Measurements from ENCODE around the gene PLEKHF1. TPM values are rescaled to one million over a fixed set of nuclear protein-coding genes. Genes with fewer than 3 reads are reported as not detected.

The PLEKHF1 gene
- polyA plus RNA-seq, 3 donors = 0.11 to 0.29 (median 0.26) TPM

DNA sequence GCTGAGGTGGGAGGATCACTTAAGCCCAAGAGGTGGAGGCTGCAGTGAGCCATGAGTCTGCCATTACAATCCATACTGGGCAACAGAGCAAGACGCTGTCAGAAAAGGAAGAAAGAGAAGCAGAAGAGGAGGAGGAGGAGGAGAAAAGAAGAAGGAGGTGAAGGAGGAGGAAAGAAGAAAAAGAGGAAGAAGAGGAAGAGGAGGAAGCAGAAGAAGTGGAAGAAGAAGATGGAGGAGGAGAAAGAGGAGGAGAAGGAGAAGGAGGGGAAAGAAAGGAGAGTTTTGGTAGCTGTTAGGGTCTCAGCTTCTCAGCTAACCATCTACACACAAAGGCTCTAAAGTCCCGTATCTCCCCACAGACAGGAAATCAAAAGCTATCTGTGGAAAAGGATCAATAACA is 23.7 kb upstream of the PLEKHF1 start:
- no peak overlapping the region for H3K4me3 ChIP-seq (replicated peaks in 1 of 3; ENCODE audit: low read depth in 2 of 3, low read length in 3 of 3)
- no peak for DNase-seq
- no peak overlapping the region for H2AFZ ChIP-seq (ENCODE audit: insufficient read depth, low read depth, low read length, poor library complexity, severe bottlenecking)
- no peak overlapping the region for H3K4me2 ChIP-seq (replicated peaks; ENCODE audit: extremely low read depth, low read length, poor library complexity, severe bottlenecking)
- Mint-ChIP-seq H3K9me3 (no peaks in the 10 kb centered on the region), H3K36me3 (no peaks in the 10 kb centered on the region), H3K4me3 (no peak overlapping the region), H3K27me3 (ENCODE audit: low read depth in 3 of 3) (peaks cover 2 to 9% (median 5%) of the 10 kb centered on the region in 3 donors), H3K27ac (no peak overlapping the region), H3K4me1 (peaks cover 9% of the 10 kb centered on the region)
- H3K27me3 ChIP-seq (ENCODE audit: control insufficient read depth in 2 of 2, insufficient read depth in 2 of 2, low read length in 2 of 2) = no peaks in the 10 kb centered on the region
- no peaks in the 10 kb centered on the region for H3K9me3 ChIP-seq (replicated peaks in 1 of 2; ENCODE audit: control insufficient read depth in 1 of 2, insufficient read depth in 1 of 2, low read length in 2 of 2)
- H3K79me2 ChIP-seq (ENCODE audit: insufficient read depth, low read length) = no peaks in the 10 kb centered on the region
- H3K4me1 ChIP-seq (ENCODE audit: control insufficient read depth in 1 of 2, insufficient read depth in 2 of 2, low read length in 2 of 2) = peaks cover 0 to 3% of the 10 kb centered on the region in 2 donors
- H3K36me3 ChIP-seq (replicated peaks in 1 of 2; ENCODE audit: control insufficient read depth in 1 of 2, insufficient read depth in 2 of 2, low read length in 2 of 2) = no peaks in the 10 kb centered on the region
- H3K27ac ChIP-seq (ENCODE audit: low read depth in 1 of 2, low read length in 2 of 2) = no peak overlapping the region
- no peak overlapping the region for H3K9ac ChIP-seq (ENCODE audit: insufficient read depth, low read length, poor library complexity, severe bottlenecking)
- no peaks in the 10 kb centered on the region for H4K20me1 ChIP-seq (ENCODE audit: insufficient read depth, low read length)
- no peak for TF ChIP-seq CTCF (IDR thresholded peaks at IDR 0.05)
- intact Hi-C loops (cut with micrococcal nuclease) = no loop called here
- WGBS (ENCODE audit: insufficient coverage) = 60% methylated on average over 1 of the region's 2 CpGs

DNA sequence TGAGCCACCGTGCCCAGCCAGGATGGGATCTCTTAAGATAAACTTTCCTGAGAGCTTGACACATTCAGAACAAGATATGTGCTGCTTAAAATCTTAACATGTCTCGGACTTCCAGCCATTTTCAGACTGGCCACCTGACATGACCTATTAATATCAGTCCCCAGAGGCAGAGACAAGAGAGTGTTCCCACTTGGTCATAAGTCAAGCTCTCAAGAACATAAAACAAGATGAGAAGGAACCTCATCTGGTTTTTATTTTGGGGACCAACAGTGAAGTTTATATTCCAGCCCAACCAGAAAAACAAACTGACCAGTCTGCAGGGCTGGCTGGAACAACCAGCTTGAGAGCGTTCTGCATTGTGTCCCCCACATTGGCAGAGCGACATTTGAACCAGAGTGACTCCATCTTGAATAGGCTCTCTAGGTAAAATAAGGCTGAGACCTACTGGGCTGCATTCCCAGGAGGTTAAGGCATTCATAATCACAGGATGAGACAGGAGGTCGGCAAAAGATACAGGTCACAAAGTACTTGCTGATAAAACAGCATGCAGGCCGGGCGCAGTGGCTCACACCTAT is 21.8 kb upstream of the PLEKHF1 start:
- WGBS (ENCODE audit: insufficient coverage) = 89% methylated on average over 5 of the region's 7 CpGs
- no peaks in the 10 kb centered on the region for H4K20me1 ChIP-seq (ENCODE audit: insufficient read depth, low read length)
- no peak overlapping the region for H2AFZ ChIP-seq (ENCODE audit: insufficient read depth, low read depth, low read length, poor library complexity, severe bottlenecking)
- no peaks in the 10 kb centered on the region for H3K79me2 ChIP-seq (ENCODE audit: insufficient read depth, low read length)
- TF ChIP-seq CTCF (IDR thresholded peaks at IDR 0.05) = no peak
- no peaks in the 10 kb centered on the region for H3K9me3 ChIP-seq (replicated peaks in 1 of 2; ENCODE audit: control insufficient read depth in 1 of 2, insufficient read depth in 1 of 2, low read length in 2 of 2)
- no peaks in the 10 kb centered on the region for H3K36me3 Mint-ChIP-seq
- H3K27ac ChIP-seq (ENCODE audit: low read depth in 1 of 2, low read length in 2 of 2) = no peak overlapping the region
- no peak overlapping the region for H3K4me2 ChIP-seq (replicated peaks; ENCODE audit: extremely low read depth, low read length, poor library complexity, severe bottlenecking)
- no peak overlapping the region for H3K4me3 Mint-ChIP-seq
- H3K4me1 ChIP-seq (ENCODE audit: control insufficient read depth in 1 of 2, insufficient read depth in 2 of 2, low read length in 2 of 2) = peaks cover 0 to 3% of the 10 kb centered on the region in 2 donors
- no peaks in the 10 kb centered on the region for H3K27me3 ChIP-seq (ENCODE audit: control insufficient read depth in 2 of 2, insufficient read depth in 2 of 2, low read length in 2 of 2)
- H3K4me1 Mint-ChIP-seq = peaks cover 9% of the 10 kb centered on the region
- no peak overlapping the region for H3K4me3 ChIP-seq (replicated peaks in 1 of 3; ENCODE audit: low read depth in 2 of 3, low read length in 3 of 3)
- no peak for DNase-seq
- no peak overlapping the region for H3K9ac ChIP-seq (ENCODE audit: insufficient read depth, low read length, poor library complexity, severe bottlenecking)
- H3K27me3 Mint-ChIP-seq (ENCODE audit: low read depth in 3 of 3) = peaks cover 3 to 9% (median 7%) of the 10 kb centered on the region in 3 donors
- intact Hi-C loops (cut with micrococcal nuclease) = no loop called here
- H3K27ac Mint-ChIP-seq = peak overlapping the region in 1 of 7 donors; percentile 50
- no peaks in the 10 kb centered on the region for H3K36me3 ChIP-seq (replicated peaks in 1 of 2; ENCODE audit: control insufficient read depth in 1 of 2, insufficient read depth in 2 of 2, low read length in 2 of 2)
- no peaks in the 10 kb centered on the region for H3K9me3 Mint-ChIP-seq
